ENCODE measurements around the gene SNED1. TPM values are rescaled to one million over a fixed set of nuclear protein-coding genes. Genes with fewer than 3 reads are reported as not detected.

SNED1 gene
- total RNA-seq: 4.7 TPM

DNA sequence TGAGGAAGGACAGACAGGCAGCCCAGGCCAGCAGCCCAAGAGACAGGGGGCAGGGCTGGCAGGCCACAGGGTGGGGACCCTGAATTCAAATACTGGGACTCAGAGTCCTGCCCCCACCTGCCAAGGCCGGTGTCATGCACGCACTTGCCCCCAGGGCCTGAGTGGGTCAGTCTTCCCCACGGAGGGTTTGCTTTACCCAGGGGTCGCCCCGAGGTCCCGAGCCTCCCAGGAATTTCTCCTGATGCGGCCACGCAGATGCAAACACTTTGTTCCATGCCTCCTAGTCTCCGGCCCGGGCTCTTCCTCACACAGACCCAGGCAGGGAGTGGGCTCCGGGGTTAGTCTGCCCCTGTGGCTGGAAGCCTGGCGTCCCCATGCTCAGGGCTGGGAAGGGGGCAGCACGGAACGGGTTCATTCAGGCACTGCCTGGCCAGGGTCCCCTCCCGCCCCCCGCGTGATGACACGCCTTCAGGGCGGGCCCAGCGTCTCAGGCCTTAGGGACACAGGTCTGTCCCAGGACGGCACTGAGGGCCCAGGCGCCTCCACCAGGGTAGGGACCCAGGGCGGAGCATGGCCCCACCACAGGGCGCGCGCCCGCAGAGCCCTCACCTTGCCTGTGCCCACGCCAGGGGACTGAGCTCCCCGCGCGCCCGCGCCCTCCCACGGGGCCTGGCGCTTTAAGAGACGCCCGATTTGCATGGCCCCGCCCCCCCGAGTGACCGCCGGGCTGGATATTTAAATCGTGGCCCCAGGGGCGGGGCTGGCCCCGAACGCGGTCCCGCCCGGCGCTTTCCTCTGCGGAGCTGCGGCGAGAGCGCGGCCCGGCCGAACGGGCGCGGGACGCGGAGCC, at the start of gene SNED1:
Gene SNED1 (plus strand): TSS at position 763 of the 850 bp plus-strand sequence. CDS start 220 bp downstream, outside the sequence.
- Histone ChIP-seq H3K36me3 (ENCODE audit: control insufficient read depth in 3 of 3, insufficient read depth in 3 of 3, low read length in 3 of 3) (peaks cover 5 to 24% (median 8%) of the 10 kb centered on the region in 3 donors), H3K27ac (ENCODE audit: low read depth, low read length) (peak within 1 kb of the TSS; percentile 98), H3K9ac (ENCODE audit: low read depth in 1 of 3, low read length in 3 of 3) (peak within 1 kb of the TSS; percentile 77 to 95 (median 89)), H3K9me3 (ENCODE audit: control insufficient read depth in 3 of 3, low read length in 3 of 3) (peaks cover 0 to under 1% (median 0%) of the 10 kb centered on the region in 3 donors), H3K27me3 (ENCODE audit: control insufficient read depth in 3 of 3, insufficient read depth in 3 of 3, low read length in 3 of 3) (no peaks in the 10 kb centered on the region), H3K4me1 (ENCODE audit: control insufficient read depth in 3 of 3, insufficient read depth in 3 of 3, low read length in 3 of 3) (peaks cover 57 to 84% (median 64%) of the 10 kb centered on the region in 3 donors), H3K4me3 (ENCODE audit: low read length in 3 of 3) (peak within 1 kb of the TSS; percentile 65 to 81 (median 79))

DNA sequence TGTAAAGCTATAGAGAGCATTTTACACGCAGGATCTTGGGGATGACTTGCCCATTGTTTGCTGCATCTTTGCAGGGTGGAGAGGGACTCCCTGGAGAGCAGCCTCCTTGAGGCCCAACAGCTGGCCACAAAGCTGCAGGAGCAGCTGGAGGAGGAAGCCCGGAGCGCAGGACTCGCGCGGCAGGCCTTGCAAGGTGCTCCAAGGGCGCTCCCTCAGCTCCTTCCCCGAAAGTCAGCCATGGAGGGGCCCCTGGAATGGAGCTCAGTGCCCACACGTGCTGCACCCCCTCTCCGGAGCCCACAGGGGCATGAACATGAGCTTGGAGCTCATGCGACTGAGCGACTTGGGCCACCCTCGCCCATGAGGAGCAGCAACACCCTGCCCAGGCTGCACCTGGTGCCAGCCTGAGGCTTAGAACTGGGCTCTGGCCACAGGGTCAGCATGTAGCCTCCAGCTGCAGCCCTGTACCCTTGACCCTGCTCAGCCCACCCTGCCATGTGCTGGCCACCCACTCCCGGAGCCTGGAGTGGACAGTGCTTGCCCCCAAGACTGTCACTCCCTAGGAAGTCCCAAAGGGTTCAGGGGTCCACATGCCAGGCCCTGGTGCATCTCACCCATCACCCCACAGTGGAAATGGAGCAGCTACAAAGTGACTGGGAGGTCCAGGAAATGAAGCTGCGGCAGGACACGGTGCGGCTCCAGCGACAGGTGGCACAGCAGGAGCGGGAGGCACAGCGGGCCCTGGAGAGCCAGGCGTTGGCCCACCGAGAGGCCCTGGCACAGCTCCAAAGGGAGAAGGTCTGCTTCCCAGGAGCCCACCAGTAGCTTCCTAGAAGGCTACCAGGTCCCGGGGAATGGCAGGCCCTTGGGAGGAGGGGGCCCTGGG, 49.3 kb upstream of the SNED1 start:
- Histone ChIP-seq H3K9me3 (ENCODE audit: control insufficient read depth in 3 of 3, low read length in 3 of 3) (no peaks in the 10 kb centered on the region), H3K27me3 (ENCODE audit: control insufficient read depth in 3 of 3, insufficient read depth in 3 of 3, low read length in 3 of 3) (peaks cover 0 to 28% (median 9%) of the 10 kb centered on the region in 3 donors), H3K27ac (ENCODE audit: low read depth, low read length) (no peak overlapping the region), H3K4me1 (ENCODE audit: control insufficient read depth in 3 of 3, insufficient read depth in 3 of 3, low read length in 3 of 3) (peaks cover 0 to 2% (median 0%) of the 10 kb centered on the region in 3 donors), H3K4me3 (ENCODE audit: low read length in 3 of 3) (no peak overlapping the region), H3K9ac (ENCODE audit: low read depth in 1 of 3, low read length in 3 of 3) (no peak overlapping the region), H3K36me3 (ENCODE audit: control insufficient read depth in 3 of 3, insufficient read depth in 3 of 3, low read length in 3 of 3) (no peaks in the 10 kb centered on the region)

DNA sequence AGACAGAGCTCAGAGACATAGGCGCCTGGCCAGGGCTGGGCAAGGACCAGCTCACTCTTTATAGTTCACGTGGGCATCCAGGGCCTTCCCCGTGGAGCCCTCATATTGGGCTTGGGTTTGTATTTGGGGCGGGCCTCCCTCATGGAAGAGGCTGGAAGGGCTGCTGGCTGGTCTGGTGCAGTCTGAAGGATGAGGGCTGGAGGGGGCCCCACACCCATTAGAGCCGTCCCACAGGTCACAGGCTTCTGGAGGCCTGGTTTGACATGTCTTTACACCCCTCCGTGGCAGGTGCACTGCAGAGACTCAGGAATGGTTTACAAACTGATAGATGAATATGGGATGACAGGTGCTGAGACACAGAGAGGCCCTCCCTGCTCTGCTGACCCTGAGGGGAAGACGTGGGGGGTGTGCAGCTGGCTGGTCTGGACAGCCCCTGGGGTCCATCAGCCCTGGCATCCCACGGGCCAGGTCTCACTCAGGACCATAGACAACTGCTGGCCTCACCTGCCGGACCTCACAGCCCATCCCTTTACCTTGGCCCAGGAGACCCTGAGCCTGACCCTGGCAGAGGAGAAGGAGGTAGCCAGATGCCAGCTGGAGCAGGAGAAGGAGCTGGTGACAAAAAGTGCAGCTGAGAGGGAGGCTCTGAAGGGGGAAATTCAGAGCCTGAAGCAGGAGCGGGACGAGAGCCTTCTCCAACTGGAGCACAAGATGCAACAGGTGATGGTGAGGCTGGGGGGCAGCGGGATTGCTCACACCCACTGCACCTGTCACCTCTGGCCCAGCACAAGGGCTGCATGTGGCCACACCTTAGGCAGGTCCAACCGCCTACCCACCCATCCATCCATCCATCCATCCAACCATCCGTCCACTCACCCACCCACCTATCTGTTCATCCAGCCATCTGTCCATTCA, 48.4 kb upstream of the SNED1 start:
- no peaks in the 10 kb centered on the region for H3K36me3 ChIP-seq (ENCODE audit: control insufficient read depth in 3 of 3, insufficient read depth in 3 of 3, low read length in 3 of 3)
- H3K9ac ChIP-seq (ENCODE audit: low read depth in 1 of 3, low read length in 3 of 3): no peak overlapping the region
- no peaks in the 10 kb centered on the region for H3K9me3 ChIP-seq (ENCODE audit: control insufficient read depth in 3 of 3, low read length in 3 of 3)
- H3K4me3 ChIP-seq (ENCODE audit: low read length in 3 of 3): no peak overlapping the region
- peaks cover 0 to 28% (median 12%) of the 10 kb centered on the region in 3 donors for H3K27me3 ChIP-seq (ENCODE audit: control insufficient read depth in 3 of 3, insufficient read depth in 3 of 3, low read length in 3 of 3)
- no peak overlapping the region for H3K27ac ChIP-seq (ENCODE audit: low read depth, low read length)
- peaks cover 0 to 2% (median 0%) of the 10 kb centered on the region in 3 donors for H3K4me1 ChIP-seq (ENCODE audit: control insufficient read depth in 3 of 3, insufficient read depth in 3 of 3, low read length in 3 of 3)

DNA sequence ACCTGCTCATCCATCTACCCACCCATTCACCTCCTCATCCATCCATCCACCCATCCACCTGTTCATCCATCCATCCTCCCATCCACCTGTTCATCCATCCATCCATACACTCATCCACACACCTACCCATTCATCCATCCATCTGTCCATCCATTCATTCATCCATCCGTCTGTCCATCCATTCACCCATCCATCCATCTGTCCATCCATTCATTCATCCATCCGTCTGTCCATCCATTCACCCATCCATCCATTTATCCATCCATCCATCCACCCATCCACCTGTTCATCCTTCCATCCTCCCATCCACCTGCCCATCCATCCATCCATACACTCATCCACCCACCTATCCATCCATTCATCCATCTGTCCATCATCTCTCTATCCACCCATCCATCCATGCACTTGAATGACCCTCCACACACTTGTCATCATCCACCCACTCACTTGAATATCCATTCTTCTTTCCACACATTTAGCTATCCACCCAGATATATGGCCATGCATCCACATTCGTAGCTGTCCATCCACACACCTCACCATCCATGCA, 47.3 kb upstream of the SNED1 start:
- Histone ChIP-seq H3K27ac (ENCODE audit: low read depth, low read length) (no peak overlapping the region), H3K36me3 (ENCODE audit: control insufficient read depth in 3 of 3, insufficient read depth in 3 of 3, low read length in 3 of 3) (no peaks in the 10 kb centered on the region), H3K9ac (ENCODE audit: low read depth in 1 of 3, low read length in 3 of 3) (no peak overlapping the region), H3K4me3 (ENCODE audit: low read length in 3 of 3) (no peak overlapping the region), H3K9me3 (ENCODE audit: control insufficient read depth in 3 of 3, low read length in 3 of 3) (no peaks in the 10 kb centered on the region), H3K27me3 (ENCODE audit: control insufficient read depth in 3 of 3, insufficient read depth in 3 of 3, low read length in 3 of 3) (peaks cover 0 to 31% (median 17%) of the 10 kb centered on the region in 3 donors), H3K4me1 (ENCODE audit: control insufficient read depth in 3 of 3, insufficient read depth in 3 of 3, low read length in 3 of 3) (no peaks in the 10 kb centered on the region)

DNA sequence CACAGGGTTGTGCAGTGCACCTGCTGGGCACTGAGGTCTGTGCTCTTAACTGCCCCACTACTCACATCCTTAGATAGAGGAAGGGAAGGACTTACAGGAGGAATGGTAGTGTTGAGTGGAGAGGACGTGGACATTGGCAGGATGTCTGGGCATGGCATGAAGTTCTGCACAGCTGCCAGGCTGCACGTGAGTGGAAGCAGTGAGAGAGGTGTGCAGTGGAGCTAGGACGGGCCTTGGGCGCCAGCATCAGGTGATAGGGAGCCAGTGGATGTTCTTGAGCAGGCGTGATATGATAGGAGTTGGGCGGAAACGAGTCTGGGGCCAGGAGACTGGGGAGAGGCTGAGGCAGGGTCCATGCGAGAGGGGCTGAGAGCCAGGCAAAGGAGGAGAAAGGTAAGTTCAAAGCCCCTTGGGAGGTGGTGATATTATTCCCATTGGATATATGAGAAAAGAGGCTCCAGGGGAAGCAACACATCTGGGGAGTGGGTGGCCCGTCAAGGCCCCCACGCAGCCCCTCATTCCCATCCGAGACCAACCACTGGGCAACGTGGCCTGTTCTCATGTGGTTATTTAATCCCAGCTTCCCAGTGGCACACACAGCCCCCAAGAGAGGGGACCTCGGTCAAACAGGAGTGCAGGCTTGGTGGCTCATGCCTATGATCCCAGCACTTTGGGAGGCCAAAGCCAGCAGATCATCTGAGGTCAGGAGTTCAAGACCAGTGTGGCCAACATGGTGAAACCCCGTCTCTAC, 45.7 kb upstream of the SNED1 start:
- Histone ChIP-seq H3K27ac (ENCODE audit: low read depth, low read length) (no peak overlapping the region), H3K27me3 (ENCODE audit: control insufficient read depth in 3 of 3, insufficient read depth in 3 of 3, low read length in 3 of 3) (peaks cover 0 to 31% (median 17%) of the 10 kb centered on the region in 3 donors), H3K9ac (ENCODE audit: low read depth in 1 of 3, low read length in 3 of 3) (no peak overlapping the region), H3K9me3 (ENCODE audit: control insufficient read depth in 3 of 3, low read length in 3 of 3) (no peaks in the 10 kb centered on the region), H3K4me3 (ENCODE audit: low read length in 3 of 3) (no peak overlapping the region), H3K36me3 (ENCODE audit: control insufficient read depth in 3 of 3, insufficient read depth in 3 of 3, low read length in 3 of 3) (no peaks in the 10 kb centered on the region), H3K4me1 (ENCODE audit: control insufficient read depth in 3 of 3, insufficient read depth in 3 of 3, low read length in 3 of 3) (no peaks in the 10 kb centered on the region)

DNA sequence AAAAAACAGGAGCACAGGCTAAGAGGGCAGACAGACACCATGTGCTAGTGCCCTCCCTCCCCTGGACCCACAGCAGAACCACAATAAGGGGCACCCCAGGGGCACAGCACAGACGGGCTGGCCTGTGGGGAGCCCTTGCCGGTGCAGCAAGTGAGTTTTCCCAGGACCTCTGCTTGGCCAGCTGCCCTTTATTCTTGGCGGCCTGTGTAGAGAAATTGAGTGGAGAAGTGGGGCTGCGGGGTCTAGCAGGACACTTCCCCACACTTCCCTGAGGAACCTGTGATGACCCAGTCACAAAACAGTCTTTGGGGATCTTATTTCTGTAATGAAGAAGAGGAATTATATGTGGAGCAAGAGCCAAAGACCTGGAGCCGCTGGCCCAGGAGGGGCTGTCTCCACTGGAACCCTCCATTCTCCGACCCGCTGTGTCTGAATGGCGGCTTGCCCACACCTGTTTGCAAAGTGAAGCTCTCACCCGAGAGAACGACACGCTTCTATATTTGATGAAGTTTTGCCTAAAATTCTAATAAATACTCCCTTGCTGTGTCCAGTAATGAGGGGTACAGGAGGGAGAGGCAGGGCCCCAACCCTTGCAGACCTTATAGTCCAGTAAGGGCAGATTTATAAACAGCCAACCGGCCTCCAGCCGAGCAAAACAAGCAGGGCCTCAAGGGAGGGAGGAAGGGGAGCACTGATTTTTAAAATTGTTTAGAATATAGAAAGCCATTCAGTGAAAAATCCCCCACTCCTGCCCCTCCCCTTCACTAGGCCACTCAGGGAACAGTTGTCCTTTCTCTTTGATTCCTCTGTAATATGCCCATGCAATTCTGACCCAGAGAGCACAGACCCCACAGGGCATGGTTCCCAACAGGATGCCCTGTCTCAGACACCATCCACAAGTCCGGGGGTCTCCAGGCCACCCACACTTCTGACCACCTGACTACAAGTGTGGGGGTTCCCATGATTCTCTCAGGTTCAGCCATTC, 44.7 kb upstream of the SNED1 start:
- H3K4me1 ChIP-seq (ENCODE audit: control insufficient read depth in 3 of 3, insufficient read depth in 3 of 3, low read length in 3 of 3): peaks cover 0 to 4% (median 0%) of the 10 kb centered on the region in 3 donors
- H3K27ac ChIP-seq (ENCODE audit: low read depth, low read length): no peak overlapping the region
- H3K36me3 ChIP-seq (ENCODE audit: control insufficient read depth in 3 of 3, insufficient read depth in 3 of 3, low read length in 3 of 3): no peaks in the 10 kb centered on the region
- H3K27me3 ChIP-seq (ENCODE audit: control insufficient read depth in 3 of 3, insufficient read depth in 3 of 3, low read length in 3 of 3): peaks cover 0 to 26% (median 17%) of the 10 kb centered on the region in 3 donors
- no peaks in the 10 kb centered on the region for H3K9me3 ChIP-seq (ENCODE audit: control insufficient read depth in 3 of 3, low read length in 3 of 3)
- H3K4me3 ChIP-seq (ENCODE audit: low read length in 3 of 3): no peak overlapping the region
- H3K9ac ChIP-seq (ENCODE audit: low read depth in 1 of 3, low read length in 3 of 3): no peak overlapping the region

DNA sequence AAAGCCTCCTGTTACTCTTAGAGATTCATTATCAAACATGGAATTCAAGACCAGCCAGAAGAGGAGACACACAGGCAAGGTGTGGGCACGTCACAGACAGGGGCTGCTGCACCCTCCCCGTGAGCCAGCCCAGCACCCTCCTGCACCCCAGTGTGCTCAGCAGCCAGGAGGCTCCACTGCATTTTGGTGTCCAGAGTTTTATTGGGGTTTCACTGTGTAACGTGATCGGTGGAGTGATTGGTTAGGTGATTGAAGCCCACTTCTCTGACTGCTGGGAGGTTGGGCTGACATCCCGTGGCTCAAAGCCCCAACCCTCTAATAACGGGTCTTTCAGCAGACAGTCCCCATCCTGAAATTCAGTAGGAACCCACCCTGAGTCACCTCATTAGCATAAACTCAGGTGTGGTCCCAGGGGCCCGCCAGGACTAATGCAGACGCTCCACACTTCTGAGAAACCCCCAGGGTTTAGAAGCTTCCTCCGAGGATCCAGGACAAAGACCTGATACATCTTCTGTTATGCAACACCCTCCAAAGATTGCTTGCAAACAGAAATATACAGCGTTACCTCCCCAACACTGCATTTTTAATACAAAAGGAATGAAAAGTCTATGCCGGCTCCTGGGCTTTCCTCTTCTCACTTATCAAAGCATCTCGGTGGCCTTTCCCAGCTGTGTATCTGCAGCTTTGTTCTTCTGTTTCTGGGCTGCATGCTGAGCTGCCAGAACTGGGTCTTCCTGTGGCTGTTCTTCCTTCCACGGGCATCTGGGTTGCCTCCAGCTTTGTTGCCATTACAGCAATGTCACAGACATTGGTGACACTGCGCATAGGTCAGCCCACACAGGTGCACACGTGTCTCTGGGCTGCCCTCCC, 43.7 kb upstream of the SNED1 start:
- no peaks in the 10 kb centered on the region for H3K9me3 ChIP-seq (ENCODE audit: control insufficient read depth in 3 of 3, low read length in 3 of 3)
- H3K27me3 ChIP-seq (ENCODE audit: control insufficient read depth in 3 of 3, insufficient read depth in 3 of 3, low read length in 3 of 3): peaks cover 0 to 21% (median 13%) of the 10 kb centered on the region in 3 donors
- H3K9ac ChIP-seq (ENCODE audit: low read depth in 1 of 3, low read length in 3 of 3): no peak overlapping the region
- H3K4me1 ChIP-seq (ENCODE audit: control insufficient read depth in 3 of 3, insufficient read depth in 3 of 3, low read length in 3 of 3): peaks cover 0 to 4% (median 0%) of the 10 kb centered on the region in 3 donors
- no peak overlapping the region for H3K4me3 ChIP-seq (ENCODE audit: low read length in 3 of 3)
- no peaks in the 10 kb centered on the region for H3K36me3 ChIP-seq (ENCODE audit: control insufficient read depth in 3 of 3, insufficient read depth in 3 of 3, low read length in 3 of 3)
- no peak overlapping the region for H3K27ac ChIP-seq (ENCODE audit: low read depth, low read length)
